HEK293 (cell line): ENCODE measurements around the gene RAD23B.

Source experiments
- CTCF ChIA-PET: fragments of 350-600 bp; formaldehyde crosslinking; extraction: SDS; loops from one replicate; lab custom pipeline; 2021; ENCODE audit warnings: antibody characterized with exemption; lab: Yijun Ruan, JAX
- POLR2A ChIA-PET: fragments of 300-600 bp; formaldehyde crosslinking; extraction: SDS; loops from one replicate; lab custom pipeline; 2020; ENCODE audit warnings: antibody characterized with exemption, inconsistent platforms; lab: Yijun Ruan, JAX
- H3K27ac ChIP-seq: fragments of 200-500 bp; sonication (Bioruptor generic); 2 replicates; pipeline ENCODE4 v1.5.1; 2014; ENCODE audit warnings: low read depth, low read length, control low read depth, inconsistent platforms; ENCODE audit errors: extremely low read depth
- H3K36me3 ChIP-seq, 2 experiments: fragments of 200-500 bp in 1 of 2; sonication (Bioruptor generic) in 1 of 2; 1 replicate in 1 of 2; 2 replicates in 1 of 2; pipeline ENCODE4 v1.5.1; 2014 to 2017; ENCODE audit warnings: inconsistent platforms in 2 of 2, low read length in 2 of 2; ENCODE audit not compliant: control insufficient read depth in 2 of 2, insufficient read depth in 1 of 2
- H3K4me1 ChIP-seq: fragments of 200-500 bp; sonication (Bioruptor generic); 2 replicates; pipeline ENCODE4 v1.5.1; 2014; ENCODE audit warnings: mild to moderate bottlenecking, low read length, inconsistent platforms; ENCODE audit not compliant: control insufficient read depth, insufficient read depth
- H3K4me3 ChIP-seq: 2 replicates; pipeline ENCODE4 v1.5.1; 2011; ENCODE audit warnings: low read depth, mild to moderate bottlenecking, control low read depth, low read length, moderate library complexity
- H3K9me3 ChIP-seq: fragments of 200-500 bp; sonication (Bioruptor generic); 2 replicates; pipeline ENCODE4 v1.5.1; 2014; ENCODE audit warnings: low read depth, low read length, inconsistent platforms; ENCODE audit not compliant: control insufficient read depth, insufficient read depth
- EGR2 ChIP-seq: fragments of 450-650 bp; formaldehyde crosslinking; IDR thresholded peaks from 2 replicates; pipeline ENCODE4 v1.5.1; 2016; ENCODE audit warnings: low read depth, missing biosample characterization, missing genetic modification characterization
- HIC1 ChIP-seq: fragments of 450-650 bp; formaldehyde crosslinking; IDR thresholded peaks from 2 replicates; pipeline ENCODE4 v1.5.1; 2016; ENCODE audit warnings: missing biosample characterization, missing genetic modification characterization
- HOXA7 ChIP-seq: sonication (generic); formaldehyde crosslinking; IDR thresholded peaks from 2 replicates; pipeline ENCODE4 v1.8.1; 2022; ENCODE audit warnings: missing genetic modification reagents, borderline replicate concordance
- REPIN1 ChIP-seq: fragments of 450-650 bp; formaldehyde crosslinking; IDR thresholded peaks from 2 replicates; pipeline ENCODE4 v1.5.1; 2017; ENCODE audit warnings: missing biosample characterization, missing genetic modification characterization, low read depth
- SALL2 ChIP-seq: fragments of 450-650 bp; formaldehyde crosslinking; IDR thresholded peaks from 2 replicates; pipeline ENCODE4 v1.5.0; 2017; ENCODE audit warnings: missing biosample characterization, mild to moderate bottlenecking, missing genetic modification characterization, borderline replicate concordance
- SCRT2 ChIP-seq: fragments of 450-650 bp; formaldehyde crosslinking; IDR thresholded peaks from 2 replicates; pipeline ENCODE4 v1.5.1; 2016; ENCODE audit warnings: missing biosample characterization, missing genetic modification characterization
- SP7 ChIP-seq: fragments of 450-650 bp; formaldehyde crosslinking; IDR thresholded peaks from 2 replicates; pipeline ENCODE4 v1.5.1; 2016; ENCODE audit warnings: missing biosample characterization, missing genetic modification characterization
- WT1 ChIP-seq: fragments of 450-650 bp; formaldehyde crosslinking; IDR thresholded peaks from 2 replicates; pipeline ENCODE4 v1.5.1; 2016; ENCODE audit warnings: missing biosample characterization, missing genetic modification characterization
- YY2 ChIP-seq: fragments of 450-650 bp; formaldehyde crosslinking; IDR thresholded peaks from 2 replicates; pipeline ENCODE4 v1.5.1; 2016; ENCODE audit warnings: missing biosample characterization, missing genetic modification characterization
- ZBTB17 ChIP-seq: fragments of 450-650 bp; formaldehyde crosslinking; IDR thresholded peaks from 2 replicates; pipeline ENCODE4 v1.5.1; 2016; ENCODE audit warnings: missing biosample characterization, missing genetic modification characterization
- ZBTB49 ChIP-seq: fragments of 450-650 bp; formaldehyde crosslinking; IDR thresholded peaks from 2 replicates; pipeline ENCODE4 v1.5.1; 2016; ENCODE audit warnings: missing biosample characterization, missing genetic modification characterization, low read depth
- ZBTB8A ChIP-seq: fragments of 450-650 bp; formaldehyde crosslinking; IDR thresholded peaks from 2 replicates; pipeline ENCODE4 v1.5.1; 2016; ENCODE audit warnings: missing biosample characterization, missing genetic modification characterization
- ZFP69B ChIP-seq: fragments of 450-650 bp; formaldehyde crosslinking; IDR thresholded peaks from 2 replicates; pipeline ENCODE4 v1.5.1; 2016; ENCODE audit warnings: missing biosample characterization, missing genetic modification characterization
- ZNF138 ChIP-seq: fragments of 450-650 bp; formaldehyde crosslinking; IDR thresholded peaks from 2 replicates; pipeline ENCODE4 v1.5.1; 2016; ENCODE audit warnings: missing biosample characterization, missing genetic modification characterization, borderline replicate concordance
- ZNF16 ChIP-seq: fragments of 450-650 bp; formaldehyde crosslinking; IDR thresholded peaks from 2 replicates; pipeline ENCODE4 v1.5.1; 2016; ENCODE audit warnings: low read depth, missing biosample characterization, missing genetic modification characterization
- ZNF239 ChIP-seq: fragments of 450-650 bp; formaldehyde crosslinking; IDR thresholded peaks from 2 replicates; pipeline ENCODE4 v1.5.1; 2016; ENCODE audit warnings: missing biosample characterization, missing genetic modification characterization
- ZNF24 ChIP-seq: fragments of 450-650 bp; formaldehyde crosslinking; IDR thresholded peaks from 2 replicates; pipeline ENCODE4 v1.5.1; 2016; ENCODE audit warnings: missing biosample characterization, missing genetic modification characterization
- ZNF266 ChIP-seq: fragments of 450-650 bp; formaldehyde crosslinking; IDR thresholded peaks from 2 replicates; pipeline ENCODE4 v1.5.1; 2016; ENCODE audit warnings: missing biosample characterization, missing genetic modification characterization, low read depth
- ZNF362 ChIP-seq: fragments of 450-650 bp; formaldehyde crosslinking; IDR thresholded peaks from 2 replicates; pipeline ENCODE4 v1.5.1; 2016; ENCODE audit warnings: missing biosample characterization, missing genetic modification characterization
- ZNF48 ChIP-seq: fragments of 450-650 bp; formaldehyde crosslinking; IDR thresholded peaks from 2 replicates; pipeline ENCODE4 v1.5.1; 2016; ENCODE audit warnings: missing biosample characterization, missing genetic modification characterization
- ZNF513 ChIP-seq: fragments of 450-650 bp; IDR thresholded peaks from 2 replicates; pipeline ENCODE4 v1.5.1; 2018; ENCODE audit warnings: missing biosample characterization, missing genetic modification characterization
- ZNF530 ChIP-seq: fragments of 450-650 bp; formaldehyde crosslinking; IDR thresholded peaks from 2 replicates; pipeline ENCODE4 v1.5.1; 2016; ENCODE audit warnings: low read depth, missing biosample characterization, missing genetic modification characterization
- ZNF560 ChIP-seq: fragments of 450-650 bp; formaldehyde crosslinking; IDR thresholded peaks from 2 replicates; pipeline ENCODE4 v1.5.1; 2017; ENCODE audit warnings: missing biosample characterization, missing genetic modification characterization, borderline replicate concordance
- ZNF626 ChIP-seq: fragments of 450-650 bp; sonication (Bioruptor Pico); formaldehyde crosslinking; IDR thresholded peaks from 2 replicates; pipeline ENCODE4 v1.5.1; 2018; ENCODE audit warnings: missing biosample characterization, missing genetic modification characterization, inconsistent platforms
- ZNF664 ChIP-seq: fragments of 450-650 bp; formaldehyde crosslinking; IDR thresholded peaks from 2 replicates; pipeline ENCODE4 v1.5.1; 2016; ENCODE audit warnings: missing biosample characterization, missing genetic modification characterization
- ZNF670 ChIP-seq: fragments of 450-650 bp; formaldehyde crosslinking; IDR thresholded peaks from 2 replicates; pipeline ENCODE4 v1.5.1; 2016; ENCODE audit warnings: missing biosample characterization, missing genetic modification characterization, low read depth
- ZNF704 ChIP-seq: fragments of 450-650 bp; formaldehyde crosslinking; IDR thresholded peaks from 2 replicates; pipeline ENCODE4 v1.5.1; 2016; ENCODE audit warnings: missing biosample characterization, missing genetic modification characterization

The RAD23B gene

GRCh38 chr9:107237873-107238272 is 45.2 kb upstream of the RAD23B start:
- no peak overlapping the region for H3K27ac ChIP-seq
- no peaks in the 10 kb centered on the region for H3K9me3 ChIP-seq
- no peaks in the 10 kb centered on the region for H3K4me1 ChIP-seq
- ChIA-PET CTCF (interaction anchor here (1.1 kb wide), 1 partner anchor 10 kb away, joined by 3 read pairs; no protein-coding TSS in a partner anchor), POLR2A (no interaction called here)
- H3K4me3 ChIP-seq, result no peak overlapping the region
- no peaks in the 10 kb centered on the region for H3K36me3 ChIP-seq
- TF ChIP-seq ZNF560 (no peak), HIC1 (tag by site-specific recombination) (no peak), ZFP69B (no peak), ZBTB8A (tag by site-specific recombination) (no peak), ZNF16 (no peak), ZNF362 (tag by site-specific recombination) (no peak), ZNF704 (tag by site-specific recombination) (no peak), ZNF626 (tag by site-specific recombination) (no peak), ZNF48 (tag by site-specific recombination) (no peak), ZNF138 (no peak), ZNF530 (no peak), ZNF24 (tag by site-specific recombination) (no peak), SALL2 (tag by site-specific recombination) (no peak), ZNF239 (tag by site-specific recombination) (no peak), REPIN1 (tag by site-specific recombination) (no peak)

GRCh38 chr9:107239474-107239873 is 43.6 kb upstream of the RAD23B start:
- no peak overlapping the region for H3K27ac ChIP-seq
- TF ChIP-seq ZNF513 (no peak), SCRT2 (tag by site-specific recombination) (no peak), YY2 (tag by site-specific recombination) (no peak), ZBTB49 (no peak), SP7 (tag by site-specific recombination) (no peak), ZNF266 (no peak), HOXA7 (no peak), ZNF664 (no peak), WT1 (no peak), ZBTB17 (tag by site-specific recombination) (no peak), EGR2 (tag by site-specific recombination) (no peak), ZNF670 (tag by site-specific recombination) (no peak)

More at GRCh38 chr9:107239474-107239873, 43.6 kb upstream of the RAD23B start:
- ChIA-PET POLR2A (interaction anchor here (1.3 kb wide), 1 partner anchor 44 kb away, joined by 3 read pairs; the partner anchor contains the start of gene RAD23B), CTCF (interaction anchor here (0.8 to 2.5 kb wide), 3 partner anchors 59 to 102 kb away, joined by 3 to 11 read pairs (median 3); no protein-coding TSS in a partner anchor)
- Histone ChIP-seq H3K9me3 (no peaks in the 10 kb centered on the region), H3K36me3 (no peaks in the 10 kb centered on the region), H3K4me3 (no peak overlapping the region), H3K4me1 (peaks cover 4% of the 10 kb centered on the region; the same call in 1 of the 2 replicates)
